Activated CD4-positive, alpha-beta T cell treated with anti-CD3 and anti-CD28 coated beads for 24 hours (primary cell): ENCODE results near the gene GPC5.
"Not testable (repeated sequence)": the region's sequence is repeated elsewhere in the genome, so short reads cannot be mapped to it uniquely, and the experiment has no call there.

Experiments used
- DNase-seq, 2 donors: peaks; one replicate each; pipeline ENCODE4 v3.0.0-alpha.2; 2020; ENCODE audit warnings: low read depth in 2 of 2

The GPC5 gene

GRCh38 chr13:91878491-91878890, 480.1 kb downstream of the GPC5 start:
- no peak for DNase-seq

GRCh38 chr13:91879360-91879759, 480.9 kb downstream of the GPC5 start:
- no peak for DNase-seq

GRCh38 chr13:91882918-91883317, 484.5 kb downstream of the GPC5 start:
- DNase-seq: no peak

- DNase-seq: no peak
Observed at GRCh38 chr13:91889641-91890040, 491.2 kb downstream of the GPC5 start.

- no peak for DNase-seq
Observed at GRCh38 chr13:91891141-91891540, 492.7 kb downstream of the GPC5 start.

- DNase-seq: no peak
Observed at GRCh38 chr13:91893040-91893439, 494.6 kb downstream of the GPC5 start.

GRCh38 chr13:91894316-91894715, 495.9 kb downstream of the GPC5 start:
- DNase-seq: no peak

GRCh38 chr13:91896547-91896946, 498.1 kb downstream of the GPC5 start:
- DNase-seq: no peak

GRCh38 chr13:91898986-91899385, 500.6 kb downstream of the GPC5 start:
- DNase-seq: not testable (repeated sequence)

- DNase-seq: no peak
Observed at GRCh38 chr13:91902291-91902690, 503.9 kb downstream of the GPC5 start.

- no peak for DNase-seq
Observed at GRCh38 chr13:91904005-91904404, 505.6 kb downstream of the GPC5 start.

- DNase-seq: no peak
Observed at GRCh38 chr13:91904597-91904996, 506.2 kb downstream of the GPC5 start.

GRCh38 chr13:91907398-91907797, 509.0 kb downstream of the GPC5 start:
- no peak for DNase-seq

GRCh38 chr13:91909617-91910016, 511.2 kb downstream of the GPC5 start:
- no peak for DNase-seq

GRCh38 chr13:91922969-91923592, 524.7 kb downstream of the GPC5 start:
- no peak for DNase-seq

- DNase-seq: no peak
Observed at GRCh38 chr13:91930687-91931086, 532.3 kb downstream of the GPC5 start.

- no peak for DNase-seq
Observed at GRCh38 chr13:91934354-91934753, 535.9 kb downstream of the GPC5 start.

GRCh38 chr13:91946498-91947070, 548.2 kb downstream of the GPC5 start:
- no peak for DNase-seq

- DNase-seq: no peak
Observed at GRCh38 chr13:91948736-91949135, 550.3 kb downstream of the GPC5 start.

- DNase-seq: no peak
Observed at GRCh38 chr13:91950803-91951202, 552.4 kb downstream of the GPC5 start.

- no peak for DNase-seq
Observed at GRCh38 chr13:91955546-91956355, 557.3 kb downstream of the GPC5 start.

- DNase-seq: no peak
Observed at GRCh38 chr13:91960947-91961346, 562.5 kb downstream of the GPC5 start.

- DNase-seq: no peak
Observed at GRCh38 chr13:91962946-91963345, 564.5 kb downstream of the GPC5 start.
